Thymus (tissue), 11 donors: Measurements from ENCODE around the gene ARL6IP6. TPM values are rescaled to one million over a fixed set of nuclear protein-coding genes. Genes with fewer than 3 reads are reported as not detected.
"Not testable (repeated sequence)": the region's sequence is repeated elsewhere in the genome, so short reads cannot be mapped to it uniquely, and the experiment has no call there.

Experiments
- DNase-seq, 9 donors: peaks; one replicate each; pipeline ENCODE4 v3.0.0-alpha.2; 2013; ENCODE audit warnings: low spot score in 9 of 9, low read depth in 6 of 9, missing footprints in 1 of 9
- H3K27ac ChIP-seq, 2 donors: one replicate each; pipeline ENCODE4 v1.5.1; 2013; ENCODE audit warnings: control low read depth in 1 of 2, low read depth in 1 of 2, low read length in 1 of 2, mild to moderate bottlenecking in 1 of 2, moderate library complexity in 1 of 2
- H3K27me3 ChIP-seq, 2 donors: one replicate each; pipeline ENCODE4 v1.5.1; 2013; ENCODE audit warnings: low read length in 1 of 2; ENCODE audit not compliant: control insufficient read depth in 2 of 2, insufficient read depth in 1 of 2
- H3K36me3 ChIP-seq, 2 donors: one replicate each; pipeline ENCODE4 v1.5.1; 2013; ENCODE audit warnings: low read length in 1 of 2, mild to moderate bottlenecking in 1 of 2, moderate library complexity in 1 of 2; ENCODE audit not compliant: control insufficient read depth in 2 of 2, insufficient read depth in 2 of 2
- H3K4me1 ChIP-seq, 2 donors: one replicate each; pipeline ENCODE4 v1.5.1; 2013; ENCODE audit warnings: low read length in 2 of 2; ENCODE audit not compliant: control insufficient read depth in 2 of 2, insufficient read depth in 2 of 2
- H3K4me3 ChIP-seq, 2 donors: one replicate each; pipeline ENCODE4 v1.5.1; 2013; ENCODE audit warnings: low read length in 2 of 2, control low read depth in 1 of 2, mild to moderate bottlenecking in 1 of 2
- H3K9me3 ChIP-seq, 2 donors: one replicate each; pipeline ENCODE4 v1.5.1; 2013; ENCODE audit warnings: low read length in 1 of 2, mild to moderate bottlenecking in 1 of 2; ENCODE audit not compliant: control insufficient read depth in 2 of 2, insufficient read depth in 1 of 2
- WGBS: extraction: QIAGEN DNeasy Blood & Tissue Kit; methylation state at CpG from one replicate; pipeline ENCODE4 v1.1.7; 2013; 5-methylcytosine and 5-hydroxymethylcytosine counted together
- polyA plus RNA-seq: library from polyadenylated mRNA; stranded (reverse); fragments of 200-250 nt; gene quantifications from one replicate; pipeline ENCODE4 v1.2.3, GENCODE V29; 2013
- total RNA-seq: library from RNA; stranded (reverse); fragments of 120-200 nt; gene quantifications from one replicate; pipeline ENCODE4 v1.2.4, GENCODE V29; 2013
- donor health status: healthy.

The ARL6IP6 gene
- total and polyA plus RNA-seq, 2 donors, result 19.5 to 21.7 TPM

DNA sequence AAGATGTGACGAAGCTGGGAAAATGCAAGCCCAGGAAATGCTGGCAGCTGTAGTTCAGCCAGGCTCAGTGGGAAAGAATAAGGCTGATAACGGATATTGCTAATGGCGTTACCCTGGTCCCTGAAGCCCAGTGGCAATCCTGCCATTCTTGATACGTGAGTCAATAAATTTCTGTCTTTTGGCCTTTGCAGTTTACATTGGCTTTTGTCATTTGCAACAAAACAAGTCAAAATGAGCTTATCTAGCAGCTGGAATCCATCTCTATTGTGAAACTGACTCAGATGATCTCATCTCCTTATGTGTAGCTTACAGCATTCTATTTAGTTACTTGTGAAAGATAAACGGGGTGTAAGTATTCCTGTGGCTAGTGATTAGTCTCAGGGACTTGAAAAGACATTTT, 43.8 kb downstream of the ARL6IP6 start:
- Histone ChIP-seq H3K4me1 (no peaks in the 10 kb centered on the region), H3K4me3 (no peak overlapping the region), H3K27ac (no peak overlapping the region), H3K27me3 (no peaks in the 10 kb centered on the region), H3K9me3 (no peaks in the 10 kb centered on the region), H3K36me3 (peaks cover 6 to 21% of the 10 kb centered on the region in 2 donors)
- WGBS, result 96% methylated on average over 5 of the region's 5 CpGs
- DNase-seq, result no peak

DNA sequence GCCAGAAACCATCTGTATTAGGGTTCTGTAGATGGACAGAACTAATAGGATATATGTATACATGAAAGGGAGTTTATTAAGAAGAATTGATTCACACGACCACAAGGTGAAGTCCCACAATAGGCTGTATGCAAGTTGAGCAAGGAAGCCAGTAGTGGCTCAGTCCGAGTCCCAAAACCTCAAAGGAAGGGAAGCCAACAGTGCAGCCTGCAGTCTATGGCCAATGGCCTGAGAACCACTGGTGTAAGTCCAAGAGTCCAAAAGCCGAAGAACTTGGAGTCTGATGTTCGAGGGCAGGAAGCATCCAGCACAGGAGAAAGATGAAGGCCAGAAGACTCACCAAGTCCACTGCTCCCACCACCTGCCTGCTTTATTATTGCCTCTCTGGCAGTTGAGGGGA, 44.8 kb downstream of the ARL6IP6 start:
- H3K27ac ChIP-seq, H3K4me3 ChIP-seq, H3K4me1 ChIP-seq, H3K27me3 ChIP-seq, DNase-seq, H3K9me3 ChIP-seq: not testable (repeated sequence)
- peaks cover 6 to 16% of the 10 kb centered on the region in 2 donors for H3K36me3 ChIP-seq
- 97% methylated on average over 4 of the region's 4 CpGs for WGBS

DNA sequence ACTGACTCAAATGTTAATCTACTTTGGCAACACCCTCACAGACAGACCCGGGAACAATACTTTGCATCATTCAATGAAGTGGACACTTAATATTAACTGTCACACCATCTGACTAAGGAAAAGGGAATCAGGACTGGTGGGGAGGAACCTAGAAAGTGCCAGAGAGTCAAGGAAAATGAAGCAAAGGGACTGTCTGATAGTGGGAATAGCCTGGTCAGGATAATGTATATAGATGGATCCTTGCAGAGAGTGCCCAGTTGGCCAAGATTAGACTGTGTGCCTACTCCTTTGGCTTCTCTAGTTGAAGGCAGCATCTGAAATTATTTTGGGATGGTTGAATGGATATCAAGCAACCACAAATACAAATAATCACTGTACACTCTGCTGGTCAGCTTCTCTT, 45.2 kb downstream of the ARL6IP6 start:
- WGBS, result 100% methylated on average over 1 of the region's 1 CpG
- Histone ChIP-seq H3K4me3 (no peak overlapping the region), H3K4me1 (no peaks in the 10 kb centered on the region), H3K27me3 (no peaks in the 10 kb centered on the region), H3K27ac (no peak overlapping the region), H3K36me3 (peaks cover 6 to 13% of the 10 kb centered on the region in 2 donors), H3K9me3 (no peaks in the 10 kb centered on the region)
- DNase-seq, result no peak

DNA sequence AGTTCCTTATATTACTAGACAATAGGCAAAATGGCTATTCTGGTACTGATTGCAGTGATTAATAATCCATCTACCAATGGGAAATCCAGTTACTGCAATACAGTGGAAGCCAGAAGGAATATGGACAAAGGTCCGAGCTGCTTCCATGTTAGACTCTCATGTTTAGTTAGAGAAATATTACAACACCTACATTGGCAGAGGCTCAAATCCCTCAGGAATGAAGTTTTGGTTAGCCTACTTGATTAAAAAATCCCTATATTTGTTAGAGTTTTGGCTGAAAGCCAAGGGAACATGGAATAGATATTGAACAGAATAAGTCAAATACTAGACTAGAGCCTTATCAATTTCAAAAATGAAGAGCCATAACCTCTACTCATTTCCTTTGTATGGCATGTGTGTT, 48.5 kb downstream of the ARL6IP6 start:
- no peak overlapping the region for H3K4me3 ChIP-seq
- no peaks in the 10 kb centered on the region for H3K4me1 ChIP-seq
- 97% methylated on average over 1 of the region's 1 CpG for WGBS
- no peaks in the 10 kb centered on the region for H3K9me3 ChIP-seq
- H3K36me3 ChIP-seq, result peaks cover 6 to 8% of the 10 kb centered on the region in 2 donors
- H3K27me3 ChIP-seq, result no peaks in the 10 kb centered on the region
- H3K27ac ChIP-seq, result no peak overlapping the region
- DNase-seq, result no peak

DNA sequence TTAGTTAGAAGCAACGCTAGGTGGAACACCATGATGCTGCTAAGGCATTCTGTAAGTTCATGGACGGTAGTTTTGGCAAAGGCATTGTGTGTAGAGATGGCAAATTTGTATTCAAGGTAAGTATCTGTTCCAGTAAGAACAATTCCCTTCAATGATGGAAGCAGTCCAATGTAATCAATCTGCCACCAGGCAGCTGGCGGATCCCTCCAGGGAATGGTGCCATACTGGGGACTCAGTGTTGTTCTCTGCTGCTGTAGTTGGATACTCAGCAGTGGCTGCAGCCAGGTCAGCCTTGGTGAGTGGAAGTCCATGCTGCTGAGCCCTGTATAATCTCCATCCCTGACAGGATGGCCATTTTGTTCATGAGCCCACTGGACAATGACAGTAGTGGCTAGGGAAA, 62.8 kb downstream of the ARL6IP6 start:
- Histone ChIP-seq H3K27me3 (no peaks in the 10 kb centered on the region), H3K27ac (no peak overlapping the region), H3K36me3 (no peaks in the 10 kb centered on the region), H3K4me1 (no peaks in the 10 kb centered on the region), H3K9me3 (no peaks in the 10 kb centered on the region), H3K4me3 (no peak overlapping the region)
- no peak for DNase-seq
- WGBS, result 94% methylated on average over 3 of the region's 3 CpGs

DNA sequence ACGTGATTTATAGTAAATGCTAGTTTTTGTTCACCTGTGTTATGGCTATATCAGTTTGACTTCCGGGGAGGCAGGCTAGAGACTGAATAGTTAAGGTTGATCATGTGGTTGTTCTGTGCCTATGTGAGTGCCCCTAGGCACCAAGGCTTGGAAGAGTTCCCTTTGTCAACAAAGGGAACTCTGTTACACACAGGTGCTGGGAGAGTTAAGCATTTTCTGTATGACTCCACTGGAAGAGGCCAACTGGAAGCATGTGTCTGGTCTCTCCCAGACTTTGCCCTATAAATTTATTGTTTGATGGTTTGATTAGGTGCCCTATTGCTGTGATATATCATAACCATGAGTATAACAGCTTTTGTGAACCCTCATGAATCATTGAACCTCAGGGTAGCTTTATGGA, 63.8 kb downstream of the ARL6IP6 start:
- Histone ChIP-seq H3K27ac (no peak overlapping the region), H3K4me3 (no peak overlapping the region), H3K9me3 (no peaks in the 10 kb centered on the region), H3K27me3 (no peaks in the 10 kb centered on the region), H3K36me3 (no peaks in the 10 kb centered on the region), H3K4me1 (no peaks in the 10 kb centered on the region)
- no peak for DNase-seq
- WGBS, result 94% methylated on average over 2 of the region's 2 CpGs

DNA sequence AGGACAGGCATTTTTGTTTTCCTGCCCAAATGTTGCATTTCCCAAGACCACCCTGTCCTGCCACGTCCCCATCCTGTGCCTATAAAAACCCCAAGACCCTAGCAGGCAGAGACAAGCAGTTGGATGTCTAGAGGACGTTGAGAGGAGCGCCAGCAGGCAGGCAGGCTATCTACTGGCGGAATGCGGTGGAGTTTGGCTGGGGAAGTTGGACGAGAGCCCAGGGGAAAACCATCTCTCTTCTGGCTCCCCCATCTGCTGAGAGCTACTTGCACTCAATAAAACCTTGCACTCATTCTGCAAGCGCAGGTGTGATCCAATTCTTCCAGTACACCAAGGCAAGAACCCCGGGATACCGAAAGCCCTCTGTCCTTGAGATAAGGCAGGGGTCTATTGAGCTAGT, 72.5 kb downstream of the ARL6IP6 start:
- DNase-seq, result no peak
- no peaks in the 10 kb centered on the region for H3K9me3 ChIP-seq
- H3K36me3 ChIP-seq, result no peaks in the 10 kb centered on the region
- H3K4me1 ChIP-seq, result no peaks in the 10 kb centered on the region
- H3K27ac ChIP-seq, result no peak overlapping the region
- no peaks in the 10 kb centered on the region for H3K27me3 ChIP-seq
- WGBS, result 95% methylated on average over 9 of the region's 9 CpGs
- H3K4me3 ChIP-seq, result no peak overlapping the region

DNA sequence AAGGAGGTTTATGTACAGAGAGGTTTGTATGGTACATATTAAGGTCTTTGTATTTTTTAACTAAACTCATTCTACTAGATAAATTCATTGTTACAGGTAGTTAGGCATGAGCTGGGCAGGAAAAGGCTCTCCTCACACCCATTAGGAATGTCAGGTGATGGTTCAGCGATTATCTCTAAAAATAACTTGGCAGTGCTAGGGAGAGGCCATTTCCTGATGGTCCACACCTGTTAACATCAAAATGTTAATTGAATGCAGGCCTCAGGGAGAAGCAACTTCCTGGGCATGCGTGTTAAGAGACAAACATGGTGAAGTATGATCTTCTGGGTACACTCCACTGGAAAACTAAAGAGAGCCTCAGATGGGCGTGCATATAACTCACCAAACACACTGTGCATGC, 73.6 kb downstream of the ARL6IP6 start:
- Histone ChIP-seq H3K4me1 (no peaks in the 10 kb centered on the region), H3K27me3 (no peaks in the 10 kb centered on the region), H3K27ac (no peak overlapping the region), H3K9me3 (no peaks in the 10 kb centered on the region), H3K36me3 (no peaks in the 10 kb centered on the region), H3K4me3 (no peak overlapping the region)
- WGBS, result 78% methylated on average over 3 of the region's 3 CpGs
- DNase-seq, result no peak

DNA sequence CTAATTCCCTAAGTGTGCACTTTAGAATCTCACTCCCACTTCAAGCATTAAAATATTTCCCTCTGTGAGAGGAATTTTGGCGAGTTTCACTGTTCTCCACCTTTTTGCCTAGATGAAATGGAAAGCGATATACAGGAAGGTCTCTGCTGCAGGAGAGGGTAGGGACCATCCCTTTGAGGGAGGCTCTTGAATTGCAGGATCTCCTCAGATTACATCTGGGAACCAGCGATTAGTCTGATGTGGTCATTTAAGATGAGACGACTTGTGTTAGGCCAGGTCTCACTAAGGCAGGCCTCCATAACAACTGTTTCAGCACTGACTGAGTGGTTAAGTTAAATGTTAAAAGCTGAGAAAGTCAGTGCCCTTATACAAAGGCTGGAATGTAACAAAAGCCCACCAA, 74.6 kb downstream of the ARL6IP6 start:
- Histone ChIP-seq H3K9me3 (no peaks in the 10 kb centered on the region), H3K27ac (no peak overlapping the region), H3K4me3 (no peak overlapping the region), H3K27me3 (no peaks in the 10 kb centered on the region), H3K4me1 (no peaks in the 10 kb centered on the region), H3K36me3 (no peaks in the 10 kb centered on the region)
- no peak for DNase-seq
- WGBS, result 91% methylated on average over 4 of the region's 4 CpGs

DNA sequence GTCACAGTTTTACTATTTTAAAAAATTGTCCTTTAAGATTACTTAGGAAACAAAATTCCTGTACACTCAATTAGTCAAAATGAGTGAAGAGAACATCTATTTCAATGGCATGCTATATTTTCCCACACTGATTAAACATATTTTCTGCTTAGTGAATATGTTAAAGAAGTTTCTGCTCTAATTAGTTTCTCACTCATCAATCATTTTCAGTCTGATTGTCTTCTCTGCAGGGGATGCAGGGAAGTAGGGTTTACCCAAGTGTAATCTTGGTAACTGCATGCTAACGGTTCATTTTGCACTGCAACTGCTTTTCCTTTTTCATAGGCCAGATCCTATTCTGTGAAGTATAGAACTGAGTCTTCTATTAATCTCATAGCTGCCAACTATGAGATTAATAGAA, 78.5 kb downstream of the ARL6IP6 start:
- 89% methylated on average over 1 of the region's 1 CpG for WGBS
- no peak overlapping the region for H3K4me3 ChIP-seq
- DNase-seq, result no peak
- H3K36me3 ChIP-seq, result no peaks in the 10 kb centered on the region
- no peaks in the 10 kb centered on the region for H3K9me3 ChIP-seq
- H3K27ac ChIP-seq, result no peak overlapping the region
- no peaks in the 10 kb centered on the region for H3K27me3 ChIP-seq
- no peaks in the 10 kb centered on the region for H3K4me1 ChIP-seq
